ENCODE results near the gene ADGRB2. TPM values are rescaled to one million over a fixed set of nuclear protein-coding genes. Genes with fewer than 3 reads are reported as not detected.

ADGRB2 gene
- total RNA-seq, result 2.6 and 4.7 TPM in 2 replicates

GRCh38 chr1:31764312-31765040 lies at the start of gene ADGRB2:
Gene ADGRB2 (minus strand): TSS chr1:31764340. CDS start chr1:31757221, 7,119 bp downstream.

GRCh38 chr1:31703431-31704270 lies 60.5 kb downstream of the ADGRB2 start, which contains the start of gene COL16A1:
Gene COL16A1 (minus strand): TSS chr1:31704017. CDS start chr1:31702193, 1,824 bp downstream.

Small RNA genes lying within 50 kb of the gene (small RNA-seq; reads per million reads assigned to genes)
- gene MIR4254, result not detected

Other genes starting within 250 kb of the ADGRB2 start
- gene TINAGL1, start 187.8 kb downstream of the ADGRB2 start, total RNA-seq, result 0.37 and 0.39 TPM in 2 replicates
- gene HCRTR1, start 146.7 kb downstream of the ADGRB2 start, total RNA-seq, result not detected in 2 replicates
- 61.0 and 68.8 TPM in 2 replicates for gene PEF1, start 119.5 kb downstream of the ADGRB2 start, total RNA-seq
- gene COL16A1, start 60.3 kb downstream of the ADGRB2 start, total RNA-seq, result 50.0 and 58.5 TPM in 2 replicates
- gene SPOCD1, start 51.7 kb upstream of the ADGRB2 start, total RNA-seq, result 39.7 and 74.5 TPM in 2 replicates
- 308 and 353 TPM in 2 replicates for gene PTP4A2, start 174.0 kb upstream of the ADGRB2 start, total RNA-seq
- 42.6 and 52.2 TPM in 2 replicates for gene KHDRBS1, start 249.5 kb upstream of the ADGRB2 start, total RNA-seq

Data from subcutaneous preadipocyte (primary cell).